ENCODE data around the gene ZNF576. TPM values are rescaled to one million over a fixed set of nuclear protein-coding genes. Genes with fewer than 3 reads are reported as not detected.

ZNF576 gene
- polyA plus RNA-seq, 1 experiment = 14.8 TPM

GRCh38 chr19:43622956-43623355 lies 26.6 kb downstream of the ZNF576 start:
- ChIA-PET CTCF (no interaction called here), POLR2A (no interaction called here)
- Histone ChIP-seq H3K4me3 (ENCODE audit: low read depth, low read length) (no peak overlapping the region), H3K27me3 (ENCODE audit: control insufficient read depth, insufficient read depth, low read length) (no peaks in the 10 kb centered on the region; the same call in 1 of the 2 replicates), H3K36me3 (ENCODE audit: control insufficient read depth, insufficient read depth, low read length) (no peaks in the 10 kb centered on the region)
- no peak for DNase-seq (ENCODE audit: low read depth)
- no peak for TF ChIP-seq CTCF (IDR thresholded peaks at IDR 0.05; ENCODE audit: insufficient read depth, low read depth, low read length)

GRCh38 chr19:43623889-43624670 lies 27.7 kb downstream of the ZNF576 start:
- no peak for DNase-seq (ENCODE audit: low read depth)
- TF ChIP-seq CTCF (IDR thresholded peaks at IDR 0.05; ENCODE audit: insufficient read depth, low read depth, low read length) = no peak
- Histone ChIP-seq H3K36me3 (ENCODE audit: control insufficient read depth, insufficient read depth, low read length) (no peaks in the 10 kb centered on the region), H3K4me3 (ENCODE audit: low read depth, low read length) (no peak overlapping the region), H3K27me3 (ENCODE audit: control insufficient read depth, insufficient read depth, low read length) (no peaks in the 10 kb centered on the region; the same call in 1 of the 2 replicates)
- ChIA-PET POLR2A (no interaction called here), CTCF (no interaction called here)

- no peak for TF ChIP-seq CTCF (IDR thresholded peaks at IDR 0.05; ENCODE audit: insufficient read depth, low read depth, low read length)
- H3K4me3 ChIP-seq (ENCODE audit: low read depth, low read length) = no peak overlapping the region
- no peaks in the 10 kb centered on the region for H3K36me3 ChIP-seq (ENCODE audit: control insufficient read depth, insufficient read depth, low read length)
- ChIA-PET POLR2A (no interaction called here), CTCF (no interaction called here)
- H3K27me3 ChIP-seq (ENCODE audit: control insufficient read depth, insufficient read depth, low read length) = no peaks in the 10 kb centered on the region; the same call in 1 of the 2 replicates
- DNase-seq (ENCODE audit: low read depth) = no peak
These were observed 28.5 kb downstream of the ZNF576 start for GRCh38 chr19:43624933-43625332.

- no peak for DNase-seq (ENCODE audit: low read depth)
- Histone ChIP-seq H3K27me3 (ENCODE audit: control insufficient read depth, insufficient read depth, low read length) (no peaks in the 10 kb centered on the region; the same call in 1 of the 2 replicates), H3K36me3 (ENCODE audit: control insufficient read depth, insufficient read depth, low read length) (no peaks in the 10 kb centered on the region), H3K4me3 (ENCODE audit: low read depth, low read length) (no peak overlapping the region)
- ChIA-PET CTCF (no interaction called here), POLR2A (no interaction called here)
- TF ChIP-seq CTCF (IDR thresholded peaks at IDR 0.05; ENCODE audit: insufficient read depth, low read depth, low read length) = no peak
These were observed 29.7 kb downstream of the ZNF576 start for GRCh38 chr19:43625918-43626579.

- no peaks in the 10 kb centered on the region for H3K36me3 ChIP-seq (ENCODE audit: control insufficient read depth, insufficient read depth, low read length)
- no peak for DNase-seq (ENCODE audit: low read depth)
- ChIA-PET CTCF (no interaction called here), POLR2A (no interaction called here)
- H3K4me3 ChIP-seq (ENCODE audit: low read depth, low read length) = no peak overlapping the region
- no peaks in the 10 kb centered on the region; the same call in 1 of the 2 replicates for H3K27me3 ChIP-seq (ENCODE audit: control insufficient read depth, insufficient read depth, low read length)
- no peak for TF ChIP-seq CTCF (IDR thresholded peaks at IDR 0.05; ENCODE audit: insufficient read depth, low read depth, low read length)
These were observed 30.4 kb downstream of the ZNF576 start for GRCh38 chr19:43626838-43627237.

Data from BJ (cell line).